Measurements from ENCODE around the gene SSBP3. TPM values are rescaled to one million over a fixed set of nuclear protein-coding genes. Genes with fewer than 3 reads are reported as not detected.

Gene SSBP3
- total RNA-seq, 4 donors from 2014 or later, result 32.8 to 63.4 (median 47.4) TPM

DNA sequence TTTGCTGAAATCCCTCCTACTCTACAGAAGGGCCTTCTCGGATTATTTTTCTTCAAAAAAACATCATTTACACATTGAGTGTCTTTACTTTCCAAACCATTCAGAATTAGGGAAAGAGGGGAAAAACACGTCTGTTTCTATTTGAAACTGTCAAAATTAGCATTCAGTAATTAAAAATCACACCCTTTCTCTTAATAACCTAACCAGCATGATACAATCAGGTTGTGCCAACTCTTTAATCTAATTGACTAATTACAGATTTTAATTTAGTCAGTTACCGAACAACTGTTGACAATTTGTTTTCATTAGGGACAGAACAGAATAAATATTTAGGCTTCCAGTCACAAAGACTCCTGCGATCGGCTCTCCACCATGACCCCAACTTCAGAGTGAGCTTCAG is 18.8 kb downstream of the SSBP3 start:
- H3K27me3 ChIP-seq, result no peaks in the 10 kb centered on the region
- peaks cover 32 to 72% (median 57%) of the 10 kb centered on the region in 4 donors for H3K4me1 ChIP-seq
- H3K9me3 ChIP-seq, result no peaks in the 10 kb centered on the region
- H3K36me3 ChIP-seq, result peaks cover 0 to 20% (median 16%) of the 10 kb centered on the region in 4 donors
- no peak for TF ChIP-seq EP300 (IDR thresholded peaks at IDR 0.05)
- no peak for TF ChIP-seq POLR2A (IDR thresholded peaks at IDR 0.05; ENCODE audit: low read depth)
- TF ChIP-seq POLR2AphosphoS5 (IDR thresholded peaks at IDR 0.05), result no peak
- no peak for TF ChIP-seq CTCF (IDR thresholded peaks at IDR 0.05)
- no peak overlapping the region for H3K4me3 ChIP-seq
- peak overlapping the region in 3 of 4 donors; percentile 15 to 17 (median 15) for H3K27ac ChIP-seq (replicated peaks in 1 of 4)
- intact Hi-C loops (cut with DNase I), result no loop called here
- WGBS, result 65% methylated on average over 5 of the region's 5 CpGs
- no peak for DNase-seq (ENCODE audit: extremely low spot score)

GRCh38 chr1:54385727-54386022 is 20.5 kb downstream of the SSBP3 start:
- Histone ChIP-seq H3K27ac (replicated peaks in 1 of 4) (peak overlapping the region; percentile 58 to 73 (median 64)), H3K36me3 (peaks cover 0 to 13% (median 3%) of the 10 kb centered on the region in 4 donors), H3K9me3 (no peaks in the 10 kb centered on the region), H3K4me3 (no peak overlapping the region), H3K27me3 (no peaks in the 10 kb centered on the region), H3K4me1 (peaks cover 32 to 59% (median 52%) of the 10 kb centered on the region in 4 donors)
- TF ChIP-seq POLR2AphosphoS5 (IDR thresholded peaks at IDR 0.05) (no peak), EP300 (IDR thresholded peaks at IDR 0.05) (no peak), POLR2A (IDR thresholded peaks at IDR 0.05; ENCODE audit: low read depth) (no peak), CTCF (IDR thresholded peaks at IDR 0.05) (no peak)
- intact Hi-C loops (cut with DNase I), result no loop called here
- WGBS, result 85% methylated on average over 3 of the region's 3 CpGs
- DNase-seq (ENCODE audit: extremely low spot score), result no peak

DNA sequence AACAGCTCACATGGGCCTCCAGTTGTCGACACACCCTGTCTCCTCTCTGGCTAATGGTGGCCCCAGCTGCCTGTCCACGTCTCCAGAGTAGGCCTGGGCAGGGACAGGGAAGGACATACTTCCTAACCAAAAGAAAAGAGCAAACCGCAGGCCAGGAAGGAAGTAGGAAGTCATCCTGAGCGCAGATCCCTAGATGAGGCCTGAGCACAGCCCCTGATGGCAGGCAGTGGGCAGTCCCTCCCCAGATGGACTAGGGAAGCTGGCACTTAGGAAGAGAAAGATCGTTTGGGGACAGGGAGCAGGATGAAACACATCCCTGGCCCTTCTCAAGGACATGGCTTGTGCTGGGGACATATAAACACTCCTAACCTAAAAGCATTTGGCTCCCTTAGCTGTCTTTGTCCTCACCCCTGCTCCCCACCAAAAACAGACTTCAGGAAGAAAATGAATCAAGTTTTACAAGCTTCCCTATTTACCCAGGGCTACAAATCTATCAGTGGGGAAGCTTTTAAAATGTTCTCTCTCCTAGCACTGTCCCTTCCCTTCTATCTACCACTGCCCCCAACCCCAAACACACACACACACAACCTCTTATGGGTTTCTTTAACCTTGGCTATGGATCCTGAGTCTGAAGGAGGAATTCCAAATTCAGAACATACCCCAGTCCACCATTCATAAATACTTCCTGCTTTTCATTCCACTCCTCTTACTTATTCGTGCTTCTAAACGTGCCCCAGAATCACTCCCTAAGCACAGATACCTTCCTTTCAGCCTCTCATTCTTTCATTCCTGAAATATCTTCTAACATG is 21.1 kb downstream of the SSBP3 start:
- Histone ChIP-seq H3K27me3 (no peaks in the 10 kb centered on the region), H3K36me3 (peaks cover 0 to 12% (median 1%) of the 10 kb centered on the region in 4 donors), H3K9me3 (no peaks in the 10 kb centered on the region), H3K4me3 (no peak overlapping the region), H3K27ac (replicated peaks in 1 of 4) (peak overlapping the region; percentile 58 to 73 (median 64)), H3K4me1 (peaks cover 36 to 62% (median 57%) of the 10 kb centered on the region in 4 donors)
- TF ChIP-seq CTCF (IDR thresholded peaks at IDR 0.05) (no peak), POLR2A (IDR thresholded peaks at IDR 0.05; ENCODE audit: low read depth) (no peak), POLR2AphosphoS5 (IDR thresholded peaks at IDR 0.05) (no peak), EP300 (IDR thresholded peaks at IDR 0.05) (no peak)
- 53% methylated on average over 7 of the region's 7 CpGs for WGBS
- no peak for DNase-seq (ENCODE audit: extremely low spot score)
- intact Hi-C loops (cut with DNase I), result no loop called here

DNA sequence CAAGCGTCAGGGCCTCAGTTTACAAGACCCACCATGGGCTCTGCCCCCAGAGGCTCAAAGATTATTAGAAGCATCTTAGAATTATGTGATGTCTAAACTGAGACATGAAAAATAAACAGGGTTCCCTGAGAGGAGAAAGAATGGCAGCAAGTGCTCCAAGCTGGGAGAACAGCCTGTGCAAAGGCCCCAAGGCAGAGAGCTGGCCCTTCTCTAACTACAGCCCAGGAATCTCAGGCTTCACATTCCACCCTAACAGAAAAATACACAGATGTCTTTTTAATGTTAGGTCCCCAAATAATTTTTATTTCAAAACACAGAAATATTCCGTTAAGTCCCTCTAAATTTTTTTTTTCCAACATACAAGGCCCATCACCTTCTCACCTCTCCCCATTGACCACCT is 21.7 kb downstream of the SSBP3 start:
- no peaks in the 10 kb centered on the region for H3K9me3 ChIP-seq
- H3K27ac ChIP-seq (replicated peaks in 1 of 4), result peak overlapping the region; percentile 58 to 73 (median 64)
- 93% methylated on average over 2 of the region's 2 CpGs for WGBS
- peaks cover 43 to 69% (median 64%) of the 10 kb centered on the region in 4 donors for H3K4me1 ChIP-seq
- H3K4me3 ChIP-seq, result no peak overlapping the region
- no peaks in the 10 kb centered on the region for H3K27me3 ChIP-seq
- no peak for DNase-seq (ENCODE audit: extremely low spot score)
- TF ChIP-seq POLR2A (IDR thresholded peaks at IDR 0.05; ENCODE audit: low read depth) (no peak), CTCF (IDR thresholded peaks at IDR 0.05) (no peak), POLR2AphosphoS5 (IDR thresholded peaks at IDR 0.05) (no peak), EP300 (IDR thresholded peaks at IDR 0.05) (no peak)
- peaks cover 0 to 12% (median 1%) of the 10 kb centered on the region in 4 donors for H3K36me3 ChIP-seq
- intact Hi-C loops (cut with DNase I), result no loop called here
